OCI-LY1 (cell line): ENCODE results near the gene ST3GAL4.

ENCODE experiments used
- CTCF ChIP-seq: fragments of 200-600 bp; sonication (generic), shearing (Covaris generic); IDR thresholded peaks from 2 replicates; pipeline ENCODE4 v1.5.1; 2017; ENCODE audit warnings: mild to moderate bottlenecking, antibody characterized with exemption, low read length, moderate library complexity, mixed read lengths
- EZH2 ChIP-seq: fragments of 200-600 bp; sonication (generic), shearing (Covaris generic); IDR thresholded peaks from 2 replicates; pipeline ENCODE4 v1.8.0; 2017; ENCODE audit warnings: borderline replicate concordance, mixed run types, mild to moderate bottlenecking, antibody characterized with exemption, low read length, moderate library complexity, mixed read lengths

GRCh38 chr11:126398721-126399120 lies 43.2 kb downstream of the ST3GAL4 start:
- TF ChIP-seq CTCF (no peak), EZH2 (no peak)
